Activated naive CD8-positive, alpha-beta T cell treated with anti-CD3 and anti-CD28 coated beads for 36 hours (primary cell): Measurements from ENCODE around the gene TMEM269. TPM values are rescaled to one million over a fixed set of nuclear protein-coding genes. Genes with fewer than 3 reads are reported as not detected.

Experiments used
- DNase-seq: peaks from one replicate; pipeline ENCODE4 v3.0.0; 2021
- H3K27ac Mint-ChIP-seq: one replicate; pipeline ENCODE4 v1.8.0; 2022; ENCODE audit warnings: mild to moderate bottlenecking, moderate library complexity, mixed read lengths
- H3K27me3 Mint-ChIP-seq: one replicate; pipeline ENCODE4 v1.8.0; 2022; ENCODE audit warnings: mild to moderate bottlenecking, mixed read lengths
- H3K36me3 Mint-ChIP-seq: one replicate; pipeline ENCODE4 v1.8.0; 2021; ENCODE audit warnings: mild to moderate bottlenecking, mixed read lengths
- H3K4me1 Mint-ChIP-seq: one replicate; pipeline ENCODE4 v1.8.0; 2021; ENCODE audit warnings: mixed read lengths
- H3K4me3 Mint-ChIP-seq: one replicate; pipeline ENCODE4 v1.8.0; 2022; ENCODE audit warnings: mild to moderate bottlenecking, moderate library complexity, mixed read lengths
- H3K9me3 Mint-ChIP-seq: one replicate; pipeline ENCODE4 v1.8.0; 2022; ENCODE audit warnings: mixed read lengths
- total RNA-seq, 2 experiments: library from RNA; stranded (reverse); gene quantifications; one replicate each; pipeline ENCODE4 v1.2.3, GENCODE V29; 2021

TMEM269 gene
- total RNA-seq, 2 experiments from 2014 or later = 0.06 to 0.32 TPM

DNA sequence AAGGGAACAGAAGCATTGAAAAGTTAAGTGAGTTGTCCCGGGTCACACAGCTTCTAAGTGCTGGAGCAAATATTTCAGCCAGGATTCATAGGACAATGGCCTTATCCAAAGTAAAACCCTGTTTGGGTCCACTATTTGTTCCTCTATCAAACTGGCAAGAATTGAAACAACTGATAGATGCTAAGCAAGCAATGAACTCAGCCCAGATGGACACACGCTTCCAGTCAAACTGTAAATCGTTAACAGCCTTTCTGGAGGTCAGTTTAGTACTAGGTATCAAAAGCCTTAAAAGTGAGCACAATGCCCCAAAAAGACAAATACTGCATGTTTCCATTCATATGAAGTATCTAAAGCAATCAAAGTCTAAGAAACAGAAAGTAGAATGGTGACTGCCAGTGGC is 33.2 kb downstream of the TMEM269 start:
- no peak for DNase-seq
- Mint-ChIP-seq H3K27me3 (no peaks in the 10 kb centered on the region), H3K27ac (no peak overlapping the region), H3K36me3 (no peaks in the 10 kb centered on the region), H3K4me3 (no peak overlapping the region), H3K9me3 (no peaks in the 10 kb centered on the region), H3K4me1 (peaks cover 21% of the 10 kb centered on the region)

DNA sequence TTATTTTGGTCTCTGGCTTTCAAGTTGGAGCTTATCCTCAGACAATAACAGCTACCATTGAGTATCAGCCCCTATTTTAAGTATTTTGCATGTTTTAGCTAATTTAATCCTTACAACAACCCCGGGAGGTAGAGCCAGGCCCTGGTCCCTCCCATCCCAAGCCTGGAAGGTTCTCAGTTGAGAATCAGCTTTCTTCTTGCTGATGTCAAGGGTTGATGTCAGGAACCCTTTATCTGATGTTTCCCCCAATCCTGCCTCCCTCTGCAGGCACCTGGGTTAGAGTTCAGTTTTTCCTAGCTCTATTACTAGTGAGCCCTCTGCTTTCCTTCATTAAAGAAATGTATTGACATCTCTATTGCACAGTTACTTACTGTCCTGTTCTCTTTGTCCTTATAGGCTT is 36.0 kb downstream of the TMEM269 start:
- DNase-seq = no peak
- H3K27ac Mint-ChIP-seq = no peak overlapping the region
- H3K9me3 Mint-ChIP-seq = no peaks in the 10 kb centered on the region
- H3K36me3 Mint-ChIP-seq = no peaks in the 10 kb centered on the region
- H3K4me3 Mint-ChIP-seq = no peak overlapping the region
- no peaks in the 10 kb centered on the region for H3K27me3 Mint-ChIP-seq
- H3K4me1 Mint-ChIP-seq = peaks cover 21% of the 10 kb centered on the region

DNA sequence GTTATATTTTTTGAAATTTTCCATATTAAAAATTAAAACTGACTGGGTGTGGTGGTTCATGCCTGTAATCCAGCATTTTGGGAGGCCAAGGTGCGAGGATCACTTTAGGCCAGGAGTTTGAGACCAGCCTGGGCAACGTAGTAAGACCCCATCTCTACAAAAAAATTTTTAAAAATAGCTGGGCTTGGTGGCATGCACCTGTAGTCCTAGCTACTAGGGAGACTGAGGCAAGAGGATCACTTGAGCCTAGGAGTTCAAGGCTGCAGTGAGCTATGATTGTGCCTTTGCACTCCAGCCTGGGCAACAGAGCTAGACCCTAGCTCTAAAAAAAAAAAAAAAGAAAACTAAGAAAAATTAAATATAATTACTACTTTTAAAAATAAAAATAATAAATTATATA is 36.9 kb downstream of the TMEM269 start:
- Mint-ChIP-seq H3K4me3 (no peak overlapping the region), H3K36me3 (no peaks in the 10 kb centered on the region), H3K9me3 (no peaks in the 10 kb centered on the region), H3K27ac (no peak overlapping the region), H3K27me3 (no peaks in the 10 kb centered on the region), H3K4me1 (peaks cover 14% of the 10 kb centered on the region)
- no peak for DNase-seq

GRCh38 chr1:42822800-42823392 is 38.1 kb downstream of the TMEM269 start:
- Mint-ChIP-seq H3K27ac (no peak overlapping the region), H3K36me3 (no peaks in the 10 kb centered on the region), H3K9me3 (no peaks in the 10 kb centered on the region), H3K27me3 (no peaks in the 10 kb centered on the region), H3K4me3 (no peak overlapping the region), H3K4me1 (peaks cover 9% of the 10 kb centered on the region)
- DNase-seq = no peak

GRCh38 chr1:42824481-42825035 is 39.8 kb downstream of the TMEM269 start:
- Mint-ChIP-seq H3K9me3 (no peaks in the 10 kb centered on the region), H3K27me3 (no peaks in the 10 kb centered on the region), H3K4me3 (no peak overlapping the region), H3K36me3 (no peaks in the 10 kb centered on the region), H3K4me1 (peaks cover 6% of the 10 kb centered on the region), H3K27ac (no peak overlapping the region)
- no peak for DNase-seq

DNA sequence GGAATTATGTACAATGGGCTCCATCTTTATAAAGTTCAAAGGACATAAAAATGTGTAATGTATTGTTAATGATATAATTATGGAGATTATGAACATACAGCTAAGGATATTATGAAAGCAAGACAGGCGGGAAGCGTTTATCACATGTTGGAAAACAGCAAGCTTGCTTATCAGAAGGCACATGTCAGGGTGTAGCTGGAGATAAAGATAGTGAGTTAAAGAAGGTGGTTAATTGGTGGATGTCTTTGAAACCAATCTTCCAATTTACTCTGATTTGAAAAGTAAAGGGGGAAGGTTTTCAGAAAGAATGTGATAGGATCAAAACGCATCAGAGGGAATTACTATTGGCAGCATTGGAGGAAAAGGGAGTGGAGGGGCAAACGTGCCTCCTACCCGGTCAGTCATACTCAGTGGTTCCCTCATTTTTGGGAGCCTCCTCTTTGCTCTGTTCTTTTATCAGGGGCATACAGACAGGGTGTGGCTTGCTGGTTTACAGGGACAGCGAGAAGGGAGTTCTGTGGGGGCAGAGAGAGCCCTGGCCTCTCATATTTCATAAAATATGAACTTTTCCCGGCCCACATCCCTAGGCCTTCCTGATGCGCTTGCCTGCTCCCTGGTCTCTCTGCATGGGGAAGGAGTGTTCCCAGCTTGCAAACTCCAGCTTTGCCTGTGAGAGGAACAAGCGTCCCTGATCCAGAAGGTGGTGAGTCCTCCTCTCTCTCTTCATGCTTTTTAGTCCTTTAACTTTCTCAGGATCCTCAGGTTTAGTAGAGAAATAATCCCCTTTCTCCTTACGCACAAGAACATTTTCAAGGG is 40.5 kb downstream of the TMEM269 start:
- DNase-seq = no peak
- no peak overlapping the region for H3K4me3 Mint-ChIP-seq
- H3K4me1 Mint-ChIP-seq = peaks cover 6% of the 10 kb centered on the region
- H3K27me3 Mint-ChIP-seq = no peaks in the 10 kb centered on the region
- no peaks in the 10 kb centered on the region for H3K9me3 Mint-ChIP-seq
- no peak overlapping the region for H3K27ac Mint-ChIP-seq
- H3K36me3 Mint-ChIP-seq = no peaks in the 10 kb centered on the region

- Mint-ChIP-seq H3K9me3 (no peaks in the 10 kb centered on the region), H3K27me3 (no peaks in the 10 kb centered on the region), H3K4me3 (no peak overlapping the region), H3K36me3 (no peaks in the 10 kb centered on the region), H3K4me1 (no peaks in the 10 kb centered on the region), H3K27ac (no peak overlapping the region)
- DNase-seq = no peak
Observed at GRCh38 chr1:42830631-42831030, 45.8 kb downstream of the TMEM269 start.

GRCh38 chr1:42831273-42831672 is 46.5 kb downstream of the TMEM269 start:
- Mint-ChIP-seq H3K4me3 (no peak overlapping the region), H3K27ac (no peak overlapping the region), H3K36me3 (peaks cover 2% of the 10 kb centered on the region), H3K27me3 (no peaks in the 10 kb centered on the region), H3K4me1 (no peaks in the 10 kb centered on the region), H3K9me3 (no peaks in the 10 kb centered on the region)
- no peak for DNase-seq

- Mint-ChIP-seq H3K36me3 (peaks cover 2% of the 10 kb centered on the region), H3K4me3 (no peak overlapping the region), H3K27ac (no peak overlapping the region), H3K27me3 (no peaks in the 10 kb centered on the region), H3K4me1 (no peaks in the 10 kb centered on the region), H3K9me3 (no peaks in the 10 kb centered on the region)
- DNase-seq = no peak
Observed at GRCh38 chr1:42832641-42833240, 48.0 kb downstream of the TMEM269 start.

GRCh38 chr1:42833981-42834380 is 49.2 kb downstream of the TMEM269 start:
- no peak for DNase-seq
- H3K27ac Mint-ChIP-seq = no peak overlapping the region
- no peaks in the 10 kb centered on the region for H3K27me3 Mint-ChIP-seq
- H3K36me3 Mint-ChIP-seq = peaks cover 2% of the 10 kb centered on the region
- no peaks in the 10 kb centered on the region for H3K4me1 Mint-ChIP-seq
- H3K9me3 Mint-ChIP-seq = no peaks in the 10 kb centered on the region
- H3K4me3 Mint-ChIP-seq = no peak overlapping the region

GRCh38 chr1:42834803-42835202 is 50.0 kb downstream of the TMEM269 start:
- Mint-ChIP-seq H3K27me3 (no peaks in the 10 kb centered on the region), H3K36me3 (peaks cover 2% of the 10 kb centered on the region), H3K9me3 (no peaks in the 10 kb centered on the region), H3K4me3 (no peak overlapping the region), H3K27ac (no peak overlapping the region), H3K4me1 (no peaks in the 10 kb centered on the region)
- no peak for DNase-seq

DNA sequence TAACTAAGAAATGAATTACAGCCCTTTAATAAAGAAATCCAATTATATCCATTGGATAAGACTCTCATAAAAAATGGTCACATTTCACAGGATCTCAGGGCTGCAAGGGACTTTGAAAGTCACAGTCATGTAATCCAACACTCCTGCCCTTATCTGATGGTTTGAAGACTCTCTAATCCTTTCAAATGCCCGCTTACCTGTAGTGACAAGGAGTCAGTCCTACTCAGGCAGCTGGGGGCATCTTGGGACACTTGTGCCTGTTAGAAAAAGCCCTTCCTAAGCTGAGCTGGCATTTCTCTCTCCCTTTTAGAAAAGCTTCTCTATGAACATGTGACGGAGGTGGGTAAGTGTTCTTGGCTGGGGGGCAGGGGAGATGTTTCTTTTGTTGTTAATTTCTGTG is 50.6 kb downstream of the TMEM269 start:
- H3K27ac Mint-ChIP-seq = no peak overlapping the region
- no peaks in the 10 kb centered on the region for H3K9me3 Mint-ChIP-seq
- DNase-seq = no peak
- H3K36me3 Mint-ChIP-seq = peaks cover 2% of the 10 kb centered on the region
- H3K4me1 Mint-ChIP-seq = no peaks in the 10 kb centered on the region
- no peak overlapping the region for H3K4me3 Mint-ChIP-seq
- no peaks in the 10 kb centered on the region for H3K27me3 Mint-ChIP-seq

DNA sequence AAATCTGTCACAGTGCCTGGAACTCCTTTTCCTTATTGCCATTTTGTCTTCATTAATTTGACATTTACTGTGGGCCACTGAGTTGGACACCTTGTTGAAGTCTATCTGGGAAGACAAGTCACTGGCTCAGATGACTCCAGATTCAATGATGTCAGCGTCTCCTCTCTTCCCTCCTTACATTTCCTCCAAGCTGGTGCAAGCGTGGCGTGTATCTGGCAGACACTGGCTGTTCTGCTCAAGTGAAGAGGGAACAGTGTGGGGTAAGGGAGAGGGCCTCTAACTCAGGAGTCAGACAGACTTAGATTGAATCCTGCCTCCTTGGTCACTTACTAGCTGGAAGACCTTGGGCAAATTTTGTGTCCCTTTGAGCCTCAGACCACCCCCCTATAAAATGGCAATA is 52.9 kb downstream of the TMEM269 start:
- peaks cover 4% of the 10 kb centered on the region for H3K36me3 Mint-ChIP-seq
- no peaks in the 10 kb centered on the region for H3K4me1 Mint-ChIP-seq
- H3K4me3 Mint-ChIP-seq = no peak overlapping the region
- H3K27ac Mint-ChIP-seq = no peak overlapping the region
- H3K27me3 Mint-ChIP-seq = no peaks in the 10 kb centered on the region
- no peak for DNase-seq
- no peaks in the 10 kb centered on the region for H3K9me3 Mint-ChIP-seq

DNA sequence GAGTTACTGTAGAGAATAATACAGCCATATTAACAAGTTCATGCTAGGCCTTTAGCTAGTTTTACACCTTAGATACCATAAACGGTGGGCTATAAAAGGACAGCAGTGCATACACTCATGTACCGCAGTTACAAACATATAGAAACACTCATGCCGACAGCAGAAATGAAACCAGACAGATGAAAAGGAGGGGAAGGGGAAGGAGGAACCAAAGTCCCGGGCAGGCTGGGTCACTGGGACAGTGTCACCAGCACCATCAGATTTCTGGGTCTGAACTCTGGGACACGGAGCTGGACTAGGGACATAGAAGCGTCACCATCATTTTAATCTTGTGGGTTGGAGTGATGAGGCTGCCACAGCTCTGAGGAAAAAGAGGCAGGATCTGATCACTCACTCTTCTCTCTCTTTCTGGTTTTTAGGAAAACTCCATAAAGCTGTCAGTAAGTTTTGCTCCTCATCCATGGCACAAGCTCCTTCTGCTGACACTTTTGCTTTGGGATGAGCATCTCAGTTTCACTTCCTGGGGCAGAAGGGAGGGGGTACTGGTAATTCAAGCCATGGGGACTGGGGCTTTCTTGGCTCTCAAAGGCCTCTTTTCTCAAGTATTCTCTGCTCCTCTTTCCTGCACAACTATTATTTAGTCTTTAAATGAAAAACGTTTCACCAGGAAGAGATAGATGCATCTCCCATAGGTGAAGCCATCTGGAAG is 53.8 kb downstream of the TMEM269 start:
- H3K27me3 Mint-ChIP-seq = no peaks in the 10 kb centered on the region
- no peak overlapping the region for H3K4me3 Mint-ChIP-seq
- peaks cover 11% of the 10 kb centered on the region for H3K36me3 Mint-ChIP-seq
- H3K27ac Mint-ChIP-seq = no peak overlapping the region
- H3K9me3 Mint-ChIP-seq = no peaks in the 10 kb centered on the region
- DNase-seq = no peak
- H3K4me1 Mint-ChIP-seq = no peaks in the 10 kb centered on the region

DNA sequence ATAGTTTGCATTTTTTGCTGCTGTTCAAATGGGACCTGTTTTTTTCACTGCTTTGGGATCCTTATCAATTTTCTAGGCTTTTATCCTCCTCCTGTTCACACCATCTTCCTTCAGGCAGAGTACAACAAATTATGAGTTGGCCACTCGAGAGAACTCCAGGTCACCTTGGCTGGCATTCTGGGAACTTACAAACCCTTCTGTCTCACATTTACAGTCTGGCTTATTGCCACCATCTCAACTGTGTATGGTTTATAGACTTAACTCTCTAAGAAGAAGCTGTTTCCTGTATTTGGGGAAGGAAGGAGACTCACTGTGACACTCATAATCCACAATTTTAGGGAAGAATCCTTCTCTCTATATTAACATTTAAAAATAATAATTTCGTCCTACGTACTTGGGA is 56.2 kb downstream of the TMEM269 start:
- no peak for DNase-seq
- Mint-ChIP-seq H3K36me3 (peaks cover 17% of the 10 kb centered on the region), H3K27ac (no peak overlapping the region), H3K4me3 (no peak overlapping the region), H3K27me3 (no peaks in the 10 kb centered on the region), H3K4me1 (peaks cover 2% of the 10 kb centered on the region), H3K9me3 (no peaks in the 10 kb centered on the region)
